ENCODE data around the gene CCNC.
"Not testable (repeated sequence)": the region's sequence is repeated elsewhere in the genome, so short reads cannot be mapped to it uniquely, and the experiment has no call there.

Gene CCNC

GRCh38 chr6:99602520-99603420 lies 34.3 kb upstream of the CCNC start:
- ATAC-seq (ENCODE audit: low read depth) (no peak), DNase-seq (ENCODE audit: low spot score) (no peak)
- Histone ChIP-seq H3K27me3 (ENCODE audit: insufficient read depth, poor library complexity, severe bottlenecking) (peaks cover 100% of the 10 kb centered on the region), H3K27ac (ENCODE audit: poor library complexity, severe bottlenecking) (no peak overlapping the region), H3K4me3 (ENCODE audit: severe bottlenecking) (no peak overlapping the region), H3K4me1 (ENCODE audit: insufficient read depth, poor library complexity, severe bottlenecking) (no peaks in the 10 kb centered on the region), H3K36me3 (ENCODE audit: low read depth) (no peaks in the 10 kb centered on the region), H3K9me3 (ENCODE audit: severe bottlenecking) (no peaks in the 10 kb centered on the region)
- TF ChIP-seq, protein P1, sequence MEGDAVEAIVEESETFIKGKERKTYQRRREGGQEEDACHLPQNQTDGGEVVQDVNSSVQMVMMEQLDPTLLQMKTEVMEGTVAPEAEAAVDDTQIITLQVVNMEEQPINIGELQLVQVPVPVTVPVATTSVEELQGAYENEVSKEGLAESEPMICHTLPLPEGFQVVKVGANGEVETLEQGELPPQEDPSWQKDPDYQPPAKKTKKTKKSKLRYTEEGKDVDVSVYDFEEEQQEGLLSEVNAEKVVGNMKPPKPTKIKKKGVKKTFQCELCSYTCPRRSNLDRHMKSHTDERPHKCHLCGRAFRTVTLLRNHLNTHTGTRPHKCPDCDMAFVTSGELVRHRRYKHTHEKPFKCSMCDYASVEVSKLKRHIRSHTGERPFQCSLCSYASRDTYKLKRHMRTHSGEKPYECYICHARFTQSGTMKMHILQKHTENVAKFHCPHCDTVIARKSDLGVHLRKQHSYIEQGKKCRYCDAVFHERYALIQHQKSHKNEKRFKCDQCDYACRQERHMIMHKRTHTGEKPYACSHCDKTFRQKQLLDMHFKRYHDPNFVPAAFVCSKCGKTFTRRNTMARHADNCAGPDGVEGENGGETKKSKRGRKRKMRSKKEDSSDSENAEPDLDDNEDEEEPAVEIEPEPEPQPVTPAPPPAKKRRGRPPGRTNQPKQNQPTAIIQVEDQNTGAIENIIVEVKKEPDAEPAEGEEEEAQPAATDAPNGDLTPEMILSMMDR (IDR thresholded peaks at IDR 0.05; ENCODE audit: poor library complexity, severe bottlenecking), result no peak

DNA sequence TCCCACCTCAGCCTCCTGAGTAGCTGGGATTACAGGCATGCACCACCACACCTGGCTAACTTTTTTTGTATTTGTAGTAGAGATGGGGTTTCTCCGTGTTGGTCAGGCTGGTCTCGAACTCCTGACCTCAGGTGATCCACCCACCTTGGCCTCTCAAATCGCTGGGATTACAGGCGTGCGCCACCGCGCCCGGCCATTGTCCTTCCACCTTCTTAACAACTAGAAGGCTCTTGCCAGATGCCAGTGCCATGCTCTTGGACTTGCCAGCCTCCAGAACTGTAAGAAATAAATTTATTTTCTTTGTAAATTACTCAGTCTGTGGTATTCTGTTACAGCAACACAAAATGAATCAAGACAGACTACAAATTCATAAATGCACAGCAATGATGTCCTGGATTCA lies 26.2 kb upstream of the CCNC start:
- not testable (repeated sequence) for DNase-seq (ENCODE audit: low spot score); H3K27ac ChIP-seq (ENCODE audit: poor library complexity, severe bottlenecking); H3K9me3 ChIP-seq (ENCODE audit: severe bottlenecking); H3K4me3 ChIP-seq (ENCODE audit: severe bottlenecking); ATAC-seq (ENCODE audit: low read depth); H3K4me1 ChIP-seq (ENCODE audit: insufficient read depth, poor library complexity, severe bottlenecking); H3K36me3 ChIP-seq (ENCODE audit: low read depth)
- H3K27me3 ChIP-seq (ENCODE audit: insufficient read depth, poor library complexity, severe bottlenecking), result peaks cover 98% of the 10 kb centered on the region

DNA sequence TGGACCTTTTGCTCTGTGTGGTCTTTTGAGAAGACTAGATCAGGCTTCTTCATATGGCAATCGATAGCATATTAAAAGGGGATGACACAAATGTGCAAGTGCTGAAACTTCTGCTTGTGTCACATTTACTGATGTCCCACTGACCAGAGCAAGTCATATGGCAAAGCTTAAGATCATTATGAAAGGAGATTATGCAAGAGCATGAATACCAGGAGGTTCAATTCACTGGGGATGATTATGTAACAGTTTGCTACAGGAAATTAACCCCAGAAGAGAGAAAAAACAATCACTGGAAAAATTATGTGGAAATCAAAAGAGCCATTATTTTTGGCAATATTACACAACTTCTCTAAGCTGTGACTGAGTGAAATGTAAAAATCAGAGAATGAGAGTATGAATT lies 24.4 kb upstream of the CCNC start:
- H3K9me3 ChIP-seq (ENCODE audit: severe bottlenecking), result no peaks in the 10 kb centered on the region
- TF ChIP-seq, protein P1 (IDR thresholded peaks at IDR 0.05; ENCODE audit: poor library complexity, severe bottlenecking), result no peak
- DNase-seq (ENCODE audit: low spot score) (no peak), ATAC-seq (ENCODE audit: low read depth) (no peak)
- H3K4me3 ChIP-seq (ENCODE audit: severe bottlenecking), result no peak overlapping the region
- peaks cover 96% of the 10 kb centered on the region for H3K27me3 ChIP-seq (ENCODE audit: insufficient read depth, poor library complexity, severe bottlenecking)
- no peaks in the 10 kb centered on the region for H3K4me1 ChIP-seq (ENCODE audit: insufficient read depth, poor library complexity, severe bottlenecking)
- H3K36me3 ChIP-seq (ENCODE audit: low read depth), result no peaks in the 10 kb centered on the region
- H3K27ac ChIP-seq (ENCODE audit: poor library complexity, severe bottlenecking), result no peak overlapping the region

GRCh38 chr6:99591673-99592364 lies 23.4 kb upstream of the CCNC start:
- Histone ChIP-seq H3K27me3 (ENCODE audit: insufficient read depth, poor library complexity, severe bottlenecking) (peaks cover 91% of the 10 kb centered on the region), H3K9me3 (ENCODE audit: severe bottlenecking) (no peaks in the 10 kb centered on the region), H3K4me1 (ENCODE audit: insufficient read depth, poor library complexity, severe bottlenecking) (no peaks in the 10 kb centered on the region), H3K27ac (ENCODE audit: poor library complexity, severe bottlenecking) (no peak overlapping the region), H3K4me3 (ENCODE audit: severe bottlenecking) (no peak overlapping the region), H3K36me3 (ENCODE audit: low read depth) (no peaks in the 10 kb centered on the region)
- TF ChIP-seq, protein P1 (IDR thresholded peaks at IDR 0.05; ENCODE audit: poor library complexity, severe bottlenecking), result no peak
- DNase-seq (ENCODE audit: low spot score) (no peak), ATAC-seq (ENCODE audit: low read depth) (no peak)

- no peaks in the 10 kb centered on the region for H3K9me3 ChIP-seq (ENCODE audit: severe bottlenecking)
- H3K36me3 ChIP-seq (ENCODE audit: low read depth), result no peaks in the 10 kb centered on the region
- TF ChIP-seq, protein P1 (IDR thresholded peaks at IDR 0.05; ENCODE audit: poor library complexity, severe bottlenecking), result no peak
- peaks cover 83% of the 10 kb centered on the region for H3K27me3 ChIP-seq (ENCODE audit: insufficient read depth, poor library complexity, severe bottlenecking)
- no peak overlapping the region for H3K27ac ChIP-seq (ENCODE audit: poor library complexity, severe bottlenecking)
- ATAC-seq (ENCODE audit: low read depth), result no peak
- H3K4me1 ChIP-seq (ENCODE audit: insufficient read depth, poor library complexity, severe bottlenecking), result no peaks in the 10 kb centered on the region
- no peak for DNase-seq (ENCODE audit: low spot score)
- no peak overlapping the region for H3K4me3 ChIP-seq (ENCODE audit: severe bottlenecking)
Measured at GRCh38 chr6:99590728-99591672, 22.5 kb upstream of the CCNC start.
